IMR-90 (cell line): ENCODE measurements around the gene B4GALNT1. TPM values are rescaled to one million over a fixed set of nuclear protein-coding genes. Genes with fewer than 3 reads are reported as not detected.

Experiments
- ATAC-seq: fragments of 200-7000 bp; cut with Tn5 transposase; 2 replicates; pipeline ENCODE4 v1.9.1; 2020; ENCODE audit warnings: low read depth, mild to moderate bottlenecking, moderate library complexity
- BruUV-seq: library from RNA; stranded (reverse); fragments of 400-500 nt; replicated peaks from 2 replicates; lab custom pipeline; 2021; lab: Mats Ljungman, UMichigan
- CTCF ChIA-PET: fragments of 300-600 bp; formaldehyde crosslinking; extraction: SDS; loops from one replicate; lab custom pipeline; 2021; ENCODE audit warnings: antibody characterized with exemption; lab: Yijun Ruan, JAX
- POLR2A ChIA-PET: fragments of 300-600 bp; sonication (Branson Sonifier 250); formaldehyde crosslinking; loops from one replicate; lab custom pipeline; 2022; ENCODE audit warnings: antibody characterized with exemption; ENCODE audit not compliant: unreplicated experiment; lab: Charles Lee
- DNase-seq: peaks from one replicate; pipeline ENCODE4 v3.0.0; 2013
- H2AFZ ChIP-seq: replicated peaks from 2 replicates; pipeline ENCODE3; 2013; ENCODE audit warnings: low read length, mild to moderate bottlenecking; ENCODE audit not compliant: poor library complexity
- H2AK5ac ChIP-seq: 2 replicates; pipeline ENCODE4 v1.6.1; 2013; ENCODE audit warnings: low read depth, low read length, inconsistent platforms
- H2AK9ac ChIP-seq: replicated peaks from 2 replicates; pipeline ENCODE3; 2013; ENCODE audit warnings: mild to moderate bottlenecking, low read depth, low read length, moderate library complexity; ENCODE audit not compliant: poor library complexity
- H2BK120ac ChIP-seq: 2 replicates; pipeline ENCODE4 v1.6.1; 2013; ENCODE audit warnings: low read depth, low read length, inconsistent platforms
- H2BK15ac ChIP-seq: 3 replicates; pipeline ENCODE4 v1.6.1; 2013; ENCODE audit warnings: low read depth, low read length, inconsistent platforms
- H2BK20ac ChIP-seq: 2 replicates; pipeline ENCODE4 v1.6.1; 2013; ENCODE audit warnings: low read depth, mild to moderate bottlenecking, inconsistent platforms, low read length, moderate library complexity
- H2BK5ac ChIP-seq: 2 replicates; pipeline ENCODE4 v1.6.1; 2013; ENCODE audit warnings: mild to moderate bottlenecking, low read depth, low read length, inconsistent platforms; ENCODE audit not compliant: poor library complexity, severe bottlenecking
- H3K14ac ChIP-seq: replicated peaks from 2 replicates; pipeline ENCODE4 v1.6.1; 2013; ENCODE audit warnings: low read depth, low read length, inconsistent platforms
- H3K18ac ChIP-seq: 2 replicates; pipeline ENCODE4 v1.6.1; 2013; ENCODE audit warnings: low read depth, low read length, control low read depth
- H3K23ac ChIP-seq: 2 replicates; pipeline ENCODE4 v1.6.1; 2013; ENCODE audit warnings: low read depth, low read length, inconsistent platforms
- H3K27ac ChIP-seq: 2 replicates; pipeline ENCODE4 v1.5.1; 2013; ENCODE audit warnings: mild to moderate bottlenecking, control low read depth, low read length; ENCODE audit not compliant: insufficient read depth
- H3K27me3 ChIP-seq: 2 replicates; pipeline ENCODE4 v1.6.1; 2013; ENCODE audit warnings: low read length; ENCODE audit not compliant: control insufficient read depth, insufficient read depth
- H3K36me3 ChIP-seq: 2 replicates; pipeline ENCODE4 v1.6.1; 2013; ENCODE audit warnings: low read length, mixed read lengths; ENCODE audit not compliant: control insufficient read depth, insufficient read depth
- H3K4ac ChIP-seq: 2 replicates; pipeline ENCODE4 v1.6.1; 2013; ENCODE audit warnings: low read depth, low read length, inconsistent platforms
- H3K4me1 ChIP-seq: 2 replicates; pipeline ENCODE4 v1.6.1; 2013; ENCODE audit warnings: low read length, mixed read lengths; ENCODE audit not compliant: control insufficient read depth, insufficient read depth
- H3K4me2 ChIP-seq: 2 replicates; pipeline ENCODE4 v1.6.1; 2013; ENCODE audit warnings: low read depth, mild to moderate bottlenecking, control low read depth, low read length, moderate library complexity
- H3K4me3 ChIP-seq: 2 replicates; pipeline ENCODE4 v1.5.1; 2013; ENCODE audit warnings: low read depth, mild to moderate bottlenecking, control low read depth, low read length, moderate library complexity; ENCODE audit not compliant: insufficient read depth
- H3K56ac ChIP-seq: 2 replicates; pipeline ENCODE4 v1.6.1; 2013; ENCODE audit warnings: low read length, inconsistent platforms; ENCODE audit not compliant: insufficient read depth; ENCODE audit errors: extremely low read depth
- H3K79me1 ChIP-seq, 2 experiments: 2 replicates each; pipeline ENCODE4 v1.6.1; 2013; ENCODE audit warnings: low read length in 2 of 2, inconsistent platforms in 1 of 2, low read depth in 1 of 2
- H3K9ac ChIP-seq: 2 replicates; pipeline ENCODE4 v1.6.1; 2013; ENCODE audit warnings: low read depth, low read length, control low read depth
- H3K9me1 ChIP-seq: 2 replicates; pipeline ENCODE4 v1.6.1; 2013; ENCODE audit warnings: low read length, inconsistent platforms; ENCODE audit not compliant: insufficient read depth
- H3K9me3 ChIP-seq: 2 replicates; pipeline ENCODE4 v1.6.1; 2013; ENCODE audit warnings: low read length; ENCODE audit not compliant: control insufficient read depth, insufficient read depth
- H4K20me1 ChIP-seq: 2 replicates; pipeline ENCODE4 v1.6.1; 2013; ENCODE audit warnings: low read length, inconsistent platforms; ENCODE audit not compliant: insufficient read depth
- H4K5ac ChIP-seq: 2 replicates; pipeline ENCODE4 v1.6.1; 2013; ENCODE audit warnings: mild to moderate bottlenecking, low read depth, low read length, control low read depth
- H4K8ac ChIP-seq, 2 experiments: 2 replicates each; pipeline ENCODE4 v1.6.1; 2013; ENCODE audit warnings: low read depth in 2 of 2, low read length in 2 of 2, control low read depth in 1 of 2, inconsistent platforms in 1 of 2
- H4K91ac ChIP-seq: 2 replicates; pipeline ENCODE4 v1.6.1; 2013; ENCODE audit warnings: low read depth, low read length, inconsistent platforms; ENCODE audit not compliant: insufficient read depth
- MAZ ChIP-seq: IDR thresholded peaks from 2 replicates; pipeline ENCODE4 v1.6.1; 2012; ENCODE audit warnings: low read depth, mild to moderate bottlenecking, low read length, improper control_type of control experiment, moderate library complexity, borderline replicate concordance
- NFE2L2 ChIP-seq: fragments of 150-350 bp; IDR thresholded peaks from 2 replicates; pipeline ENCODE4 v1.6.1; 2016; ENCODE audit warnings: low read depth, mild to moderate bottlenecking, low read length
- USF2 ChIP-seq: fragments of 150-350 bp; IDR thresholded peaks from 2 replicates; pipeline ENCODE4 v1.6.1; 2017; ENCODE audit warnings: mild to moderate bottlenecking, antibody characterized with exemption, low read length, low read depth
- WGBS, 2 experiments: methylation state at CpG; one replicate each; pipeline versions ENCODE4 v1.1.5 to v1.1.7; 2013; ENCODE audit warnings: missing lambda C conversion rate in 2 of 2; ENCODE audit not compliant: insufficient read length in 1 of 2; ENCODE audit errors: extremely low coverage in 2 of 2; 5-methylcytosine and 5-hydroxymethylcytosine counted together
- dilution Hi-C: fragments of 300-500 bp; cut with HindIII; formaldehyde crosslinking; loops from one replicate; pipeline ENCODE4 v1.14.3; 2018; ENCODE audit warnings: low sequenced_read_pairs; ENCODE audit not compliant: unreplicated experiment
- in situ Hi-C: fragments of 300-500 bp; cut with MboI; formaldehyde crosslinking; loops from 3 replicates; pipeline ENCODE4 v1.14.3; 2019; ENCODE audit warnings: low sequenced_read_pairs, inconsistent platforms, mixed read lengths
- intact Hi-C: fragments of 100-400 bp; cut with micrococcal nuclease; formaldehyde crosslinking; loops from 2 replicates; pipeline ENCODE4 v1.10.0; 2022
- polyA plus RNA-seq, 3 experiments: library from polyadenylated mRNA; depleted of rRNA; stranded (reverse); fragments of >200 nt; gene quantifications; 2 replicates each; pipeline ENCODE4 v1.2.3, GENCODE V29; 2012; ENCODE audit warnings: low replicate concordance in 1 of 3
- total RNA-seq: library from RNA; depleted of rRNA; stranded (reverse); fragments of >200 nt; gene quantifications from 2 replicates; pipeline ENCODE4 v1.2.3, GENCODE V29; 2012

Gene B4GALNT1
- total and polyA plus RNA-seq, 2 of the 4 experiments (the other 2 are of a cell fraction), result 0.18 to 0.62 TPM

- Histone ChIP-seq H3K23ac (no peak overlapping the region), H3K9me1 (no peaks in the 10 kb centered on the region), H3K79me1 (no peaks in the 10 kb centered on the region), H4K20me1 (no peaks in the 10 kb centered on the region), H2BK15ac (no peak overlapping the region), H3K9me3 (no peaks in the 10 kb centered on the region), H3K9ac (no peak overlapping the region), H4K91ac (no peak overlapping the region), H3K4me2 (no peak overlapping the region), H3K14ac (no peak overlapping the region), H3K4ac (no peak overlapping the region), H4K5ac (no peak overlapping the region), H2AK9ac (no peak overlapping the region), H2BK20ac (no peak overlapping the region), H3K36me3 (no peaks in the 10 kb centered on the region), H3K56ac (no peak overlapping the region), H2BK120ac (no peak overlapping the region), H2BK5ac (no peak overlapping the region), H2AFZ (no peak overlapping the region), H4K8ac (no peak overlapping the region), H3K27ac (no peak overlapping the region), H3K18ac (no peak overlapping the region), H3K4me1 (no peaks in the 10 kb centered on the region), H3K27me3 (peaks cover 36% of the 10 kb centered on the region), H2AK5ac (no peak overlapping the region), H3K4me3 (no peak overlapping the region)
- intact Hi-C loops, result loop anchor here (5.0 kb wide), 1 partner anchor 153 kb away; the partner anchor contains the start of gene AGAP2
- ATAC-seq (no peak), DNase-seq (no peak)
- WGBS, 2 experiments, result no CpG with 5 or more reads among the region's 2 CpGs
- dilution Hi-C loops, result no loop called here
- ChIA-PET POLR2A (no interaction called here), CTCF (interaction anchor here (0.7 to 2.0 kb wide), 9 partner anchors 9 to 153 kb away, joined by 3 to 11 read pairs (median 4); partner anchors contain the start of gene B4GALNT1)
- in situ Hi-C loops, result loop anchor here (5.0 to 10.0 kb wide), 2 partner anchors 38 to 151 kb away; partner anchors contain the start of gene AGAP2
- no peak for TF ChIP-seq MAZ
- no peak for TF ChIP-seq NFE2L2
- TF ChIP-seq USF2, result no peak
- BruUV-seq, result no TSS peak
These were observed 49.0 kb downstream of the B4GALNT1 start for GRCh38 chr12:57584050-57584449.
